VCaP (cell line): ENCODE data around the gene LAMA2.

Source experiments
- H3K27ac ChIP-seq: fragments of 450-650 bp; 2 replicates; pipeline ENCODE4 v1.5.1; 2017
- TF ChIP-seq, protein P1 (sequence below): fragments of 450-650 bp; conservative IDR thresholded peaks from 2 replicates; pipeline ENCODE4 v1.5.1; 2017; ENCODE audit warnings: mild to moderate bottlenecking, moderate library complexity

The LAMA2 gene

DNA sequence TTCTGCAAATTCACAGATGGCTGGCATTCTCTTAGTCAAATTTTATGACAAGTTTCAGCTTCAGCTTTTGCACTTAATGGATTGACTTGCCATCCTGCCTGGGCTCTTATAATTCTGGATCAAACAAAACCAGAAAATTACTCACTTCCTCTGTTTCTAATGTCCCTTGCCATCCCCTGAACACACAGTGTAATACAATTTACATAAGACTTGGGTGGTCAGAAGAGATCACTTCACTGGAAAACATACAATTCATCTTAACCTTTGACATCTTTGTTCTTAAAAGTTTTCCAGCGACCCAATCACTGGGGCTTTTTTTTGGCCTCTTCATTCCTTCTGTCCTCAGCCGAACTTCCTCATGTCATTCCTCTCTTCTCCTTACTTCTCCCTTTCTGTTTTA lies 628.0 kb downstream of the LAMA2 start:
- TF ChIP-seq, protein P1, sequence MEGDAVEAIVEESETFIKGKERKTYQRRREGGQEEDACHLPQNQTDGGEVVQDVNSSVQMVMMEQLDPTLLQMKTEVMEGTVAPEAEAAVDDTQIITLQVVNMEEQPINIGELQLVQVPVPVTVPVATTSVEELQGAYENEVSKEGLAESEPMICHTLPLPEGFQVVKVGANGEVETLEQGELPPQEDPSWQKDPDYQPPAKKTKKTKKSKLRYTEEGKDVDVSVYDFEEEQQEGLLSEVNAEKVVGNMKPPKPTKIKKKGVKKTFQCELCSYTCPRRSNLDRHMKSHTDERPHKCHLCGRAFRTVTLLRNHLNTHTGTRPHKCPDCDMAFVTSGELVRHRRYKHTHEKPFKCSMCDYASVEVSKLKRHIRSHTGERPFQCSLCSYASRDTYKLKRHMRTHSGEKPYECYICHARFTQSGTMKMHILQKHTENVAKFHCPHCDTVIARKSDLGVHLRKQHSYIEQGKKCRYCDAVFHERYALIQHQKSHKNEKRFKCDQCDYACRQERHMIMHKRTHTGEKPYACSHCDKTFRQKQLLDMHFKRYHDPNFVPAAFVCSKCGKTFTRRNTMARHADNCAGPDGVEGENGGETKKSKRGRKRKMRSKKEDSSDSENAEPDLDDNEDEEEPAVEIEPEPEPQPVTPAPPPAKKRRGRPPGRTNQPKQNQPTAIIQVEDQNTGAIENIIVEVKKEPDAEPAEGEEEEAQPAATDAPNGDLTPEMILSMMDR: no peak
- H3K27ac ChIP-seq: no peak overlapping the region

DNA sequence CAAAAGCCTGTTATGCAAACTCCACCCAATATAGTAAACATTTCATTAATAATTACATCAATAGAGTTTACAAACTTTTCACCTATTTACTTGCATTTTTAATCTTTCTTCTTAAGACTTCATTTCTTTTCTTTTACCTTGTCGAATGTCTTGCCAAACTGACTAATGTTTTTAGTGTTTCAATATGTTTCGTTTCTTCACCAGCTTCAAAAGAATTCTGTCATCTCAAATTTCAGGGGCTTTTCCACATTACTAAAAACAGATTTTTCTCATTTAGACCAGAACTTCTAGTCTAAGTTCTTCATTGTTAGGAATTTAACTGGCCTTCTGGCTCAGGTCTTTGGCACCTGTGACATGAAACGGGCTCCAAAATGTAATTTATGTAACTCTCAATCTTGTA lies 630.5 kb downstream of the LAMA2 start:
- TF ChIP-seq, protein P1: no peak
- H3K27ac ChIP-seq: no peak overlapping the region

DNA sequence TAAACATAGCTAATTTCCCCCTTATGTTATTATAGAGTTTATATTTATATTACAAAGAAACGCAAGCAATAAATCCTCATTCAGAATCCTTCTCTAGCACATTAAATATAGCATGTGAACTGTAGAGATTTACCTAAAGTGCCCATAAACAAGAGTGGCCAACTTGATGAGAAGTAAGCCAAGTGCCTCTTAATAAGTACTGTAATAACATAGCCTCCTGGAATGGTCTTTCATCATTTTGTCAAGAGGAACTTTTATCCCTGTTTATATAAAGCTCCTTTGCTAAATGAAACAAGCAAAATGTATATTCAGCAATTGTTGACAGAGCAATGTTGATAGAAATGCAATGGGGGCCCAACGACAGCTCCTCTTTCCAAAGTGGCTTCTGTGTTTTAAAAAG lies 632.1 kb downstream of the LAMA2 start:
- TF ChIP-seq, protein P1: no peak
- no peak overlapping the region for H3K27ac ChIP-seq

DNA sequence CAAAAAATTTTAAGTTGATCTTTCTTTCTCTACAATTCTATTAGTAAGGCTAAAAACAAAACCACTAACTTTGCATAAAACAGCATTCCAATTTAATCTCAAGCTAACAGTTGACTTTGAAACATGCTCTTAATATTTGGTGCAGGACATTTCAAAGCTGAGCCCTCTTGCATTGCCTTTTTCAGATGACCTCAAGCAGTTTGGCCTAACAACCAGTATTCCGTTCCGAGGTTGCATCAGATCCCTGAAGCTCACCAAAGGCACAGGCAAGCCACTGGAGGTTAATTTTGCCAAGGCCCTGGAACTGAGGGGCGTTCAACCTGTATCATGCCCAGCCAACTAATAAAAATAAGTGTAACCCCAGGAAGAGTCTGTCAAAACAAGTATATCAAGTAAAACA lies 633.1 kb downstream of the LAMA2 start:
- H3K27ac ChIP-seq: no peak overlapping the region
- TF ChIP-seq, protein P1: no peak

DNA sequence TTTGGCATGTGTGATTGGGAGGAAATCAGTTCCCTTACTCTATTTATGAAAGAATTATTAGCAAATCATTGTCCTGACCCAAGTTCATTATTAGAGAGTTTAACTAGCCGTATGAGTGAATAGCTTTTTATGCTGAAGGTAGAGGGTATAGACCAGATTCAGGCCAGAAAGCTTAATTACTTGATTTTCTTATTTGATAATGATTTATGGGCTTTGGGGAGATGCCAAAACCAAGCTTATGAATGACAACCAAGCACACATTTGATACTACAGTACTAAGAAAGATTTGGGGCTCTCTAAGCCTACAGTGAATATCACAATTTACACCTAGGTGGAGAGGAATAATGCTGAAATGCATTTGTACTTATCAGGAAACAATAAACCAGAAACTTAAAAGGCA lies 633.8 kb downstream of the LAMA2 start:
- TF ChIP-seq, protein P1: no peak
- no peak overlapping the region for H3K27ac ChIP-seq

DNA sequence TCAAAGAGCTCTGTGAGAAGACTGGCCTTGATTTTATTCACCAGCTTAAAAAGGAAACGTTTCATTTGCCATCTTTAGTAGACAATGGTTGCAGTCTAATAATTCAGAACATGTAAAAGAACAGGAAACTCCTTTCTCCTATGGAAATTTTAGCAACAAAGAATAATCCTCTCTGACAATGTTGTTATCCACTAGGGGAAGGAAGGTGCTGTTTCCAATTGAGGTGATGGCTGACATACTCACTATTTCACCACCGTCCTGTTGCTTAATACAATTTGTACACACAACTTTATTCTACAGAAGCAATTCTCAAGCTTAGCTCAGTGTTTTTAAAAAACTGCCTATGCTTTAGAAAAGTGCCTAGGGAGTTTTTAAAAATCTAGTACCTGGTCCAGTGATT lies 634.4 kb downstream of the LAMA2 start:
- TF ChIP-seq, protein P1: no peak
- H3K27ac ChIP-seq: no peak overlapping the region

DNA sequence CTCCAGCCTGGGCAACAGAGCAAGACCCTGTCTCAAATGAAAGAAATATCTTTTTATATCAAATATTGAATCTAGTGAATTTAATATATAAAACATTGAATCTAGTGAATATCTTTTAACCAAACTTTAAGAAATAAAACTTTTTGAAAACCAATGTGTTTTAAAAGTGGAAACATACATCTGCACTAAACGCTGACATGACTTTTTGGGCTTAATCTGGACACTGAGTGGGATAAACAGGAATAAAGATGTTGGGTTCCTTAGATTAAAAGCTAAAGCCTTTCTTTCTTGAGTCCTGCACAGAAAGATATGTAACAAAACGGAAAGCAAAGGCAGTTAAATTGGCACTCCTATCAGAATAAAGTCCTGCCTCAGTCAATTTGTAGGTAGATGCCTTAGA lies 636.8 kb downstream of the LAMA2 start:
- TF ChIP-seq, protein P1: no peak
- H3K27ac ChIP-seq: no peak overlapping the region

DNA sequence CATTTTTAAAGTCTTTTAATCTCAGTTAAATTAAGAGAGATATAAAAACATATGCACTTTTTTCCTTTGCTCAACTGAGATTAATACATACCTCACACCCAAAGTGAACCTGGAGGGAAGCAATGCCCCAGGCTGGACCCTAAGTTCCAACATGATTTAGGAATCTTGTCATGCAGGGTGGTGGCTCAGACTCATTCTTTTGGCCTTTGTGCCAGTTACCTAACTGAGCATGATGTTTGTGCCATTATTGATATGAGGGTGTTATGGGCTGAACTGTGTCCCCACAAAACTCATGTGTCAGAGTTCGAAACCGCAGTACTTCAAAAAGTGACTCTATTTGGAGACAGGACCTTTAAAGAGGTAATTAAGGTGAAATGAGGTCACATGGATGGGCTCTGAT lies 639.0 kb downstream of the LAMA2 start:
- H3K27ac ChIP-seq: no peak overlapping the region
- TF ChIP-seq, protein P1: no peak
